HAP-1 (cell line): Measurements from ENCODE around the gene SFMBT1.

Source experiments
- DNase-seq, 2 experiments: peaks; one replicate each; pipeline ENCODE4 v3.0.0-alpha.2; 2016 to 2020; ENCODE audit warnings: low spot score in 2 of 2
- H3K27me3 ChIP-seq: fragments of 250-450 bp; sonication (Bioruptor Pico); 2 replicates; pipeline ENCODE4 v1.5.1; 2020; ENCODE audit warnings: low read depth, mild to moderate bottlenecking, moderate library complexity
- H3K36me3 ChIP-seq: fragments of 250-450 bp; sonication (Bioruptor Pico); replicated peaks from 2 replicates; pipeline ENCODE4 v1.5.1; 2020; ENCODE audit warnings: mild to moderate bottlenecking
- H3K4me1 ChIP-seq: fragments of 250-450 bp; sonication (Bioruptor Pico); 2 replicates; pipeline ENCODE4 v1.5.1; 2020; ENCODE audit warnings: mild to moderate bottlenecking
- H3K4me3 ChIP-seq: fragments of 250-450 bp; sonication (Bioruptor Pico); 2 replicates; pipeline ENCODE4 v1.5.1; 2020; ENCODE audit warnings: mild to moderate bottlenecking, moderate library complexity
- H3K9me3 ChIP-seq: fragments of 250-450 bp; sonication (Bioruptor Pico); 2 replicates; pipeline ENCODE4 v1.5.1; 2020; ENCODE audit warnings: mild to moderate bottlenecking, moderate library complexity
- in situ Hi-C: fragments of 300-500 bp; cut with MboI; formaldehyde crosslinking; loops from 3 replicates; pipeline ENCODE4 v1.14.3; 2020; ENCODE audit warnings: low sequenced_read_pairs, inconsistent platforms, mixed read lengths

SFMBT1 gene

DNA sequence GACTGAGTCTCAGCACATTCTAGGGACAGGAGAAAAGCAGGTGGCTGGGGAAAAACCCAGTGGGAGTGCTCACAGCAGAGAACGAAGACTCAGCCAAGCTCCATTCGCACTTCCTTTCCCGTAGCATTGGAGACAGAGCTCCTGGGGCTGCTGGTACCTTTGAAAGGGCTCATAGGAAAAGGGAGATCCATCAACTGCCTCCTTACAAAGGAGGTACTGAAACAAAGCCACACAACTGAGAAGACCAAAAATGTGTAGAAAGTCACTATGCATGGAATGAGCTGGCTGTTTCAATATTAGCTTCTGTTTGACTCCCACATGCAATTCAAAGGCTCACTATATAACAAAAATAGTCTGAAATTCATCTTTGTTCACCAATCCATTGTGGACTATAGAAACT is 165.4 kb downstream of the SFMBT1 start:
- in situ Hi-C loops, result no loop called here
- Histone ChIP-seq H3K36me3 (peaks cover 4% of the 10 kb centered on the region; the same call in 1 of the 2 replicates), H3K9me3 (no peaks in the 10 kb centered on the region), H3K27me3 (no peaks in the 10 kb centered on the region), H3K4me1 (peaks cover 8% of the 10 kb centered on the region; the same call in 1 of the 2 replicates), H3K4me3 (no peak overlapping the region)
- DNase-seq, result no peak

DNA sequence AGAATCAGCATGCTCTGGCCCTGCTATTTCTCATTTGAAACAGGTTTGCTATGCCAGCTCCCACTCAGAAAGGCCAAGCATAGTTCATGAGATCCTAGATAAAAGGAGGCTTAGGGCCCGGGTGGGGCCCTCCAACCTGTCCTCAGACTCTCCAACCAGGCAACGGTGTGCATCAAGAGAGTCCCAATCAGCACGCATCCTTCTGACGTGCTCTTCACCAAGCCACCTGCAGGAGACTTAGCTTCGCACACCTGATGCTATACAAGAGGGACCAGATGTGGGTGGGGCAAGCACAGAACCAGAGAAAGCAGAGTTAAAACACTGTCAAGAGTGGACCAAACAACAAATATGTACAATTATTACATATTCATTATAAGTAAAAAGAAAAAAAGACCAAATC is 165.8 kb downstream of the SFMBT1 start:
- no peak overlapping the region for H3K4me3 ChIP-seq
- H3K9me3 ChIP-seq, result no peaks in the 10 kb centered on the region
- peaks cover 8% of the 10 kb centered on the region; the same call in 1 of the 2 replicates for H3K4me1 ChIP-seq
- no peaks in the 10 kb centered on the region; the same call in 1 of the 2 replicates for H3K36me3 ChIP-seq
- no peak for DNase-seq
- no peaks in the 10 kb centered on the region for H3K27me3 ChIP-seq
- in situ Hi-C loops, result no loop called here

GRCh38 chr3:52879581-52879980 is 166.3 kb downstream of the SFMBT1 start:
- no peak for DNase-seq
- in situ Hi-C loops, result no loop called here
- Histone ChIP-seq H3K4me1 (peaks cover 8% of the 10 kb centered on the region; the same call in 1 of the 2 replicates), H3K27me3 (no peaks in the 10 kb centered on the region), H3K4me3 (no peak overlapping the region), H3K9me3 (no peaks in the 10 kb centered on the region), H3K36me3 (no peaks in the 10 kb centered on the region; the same call in 1 of the 2 replicates)

DNA sequence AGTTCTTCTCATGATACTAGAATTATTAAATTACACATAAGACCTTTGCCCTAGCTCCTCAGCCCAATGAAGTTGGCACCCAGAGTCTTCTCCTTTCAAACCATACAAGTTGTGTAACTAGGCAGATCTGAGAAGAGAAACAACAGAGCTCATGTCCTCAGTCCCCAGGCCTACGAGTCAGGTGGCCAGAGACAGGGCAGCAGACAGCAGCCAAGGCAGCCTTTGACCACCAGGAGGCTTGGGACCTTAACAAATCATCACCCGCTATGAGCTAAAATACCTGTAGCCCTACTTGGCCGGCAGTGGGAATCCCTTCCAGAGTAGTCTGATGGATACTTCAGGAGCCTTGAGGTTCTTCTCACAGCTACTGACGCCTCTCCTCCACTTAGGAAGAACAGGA is 166.8 kb downstream of the SFMBT1 start:
- Histone ChIP-seq H3K27me3 (no peaks in the 10 kb centered on the region), H3K4me3 (no peak overlapping the region), H3K36me3 (no peaks in the 10 kb centered on the region; the same call in 1 of the 2 replicates), H3K9me3 (no peaks in the 10 kb centered on the region), H3K4me1 (peaks cover 8% of the 10 kb centered on the region; the same call in 1 of the 2 replicates)
- no peak for DNase-seq
- in situ Hi-C loops, result no loop called here

- Histone ChIP-seq H3K36me3 (no peaks in the 10 kb centered on the region; the same call in 1 of the 2 replicates), H3K4me1 (no peaks in the 10 kb centered on the region; the same call in 1 of the 2 replicates), H3K4me3 (no peak overlapping the region), H3K27me3 (no peaks in the 10 kb centered on the region), H3K9me3 (no peaks in the 10 kb centered on the region)
- in situ Hi-C loops, result no loop called here
- no peak for DNase-seq
Observed at GRCh38 chr3:52877085-52877484, 168.8 kb downstream of the SFMBT1 start.

DNA sequence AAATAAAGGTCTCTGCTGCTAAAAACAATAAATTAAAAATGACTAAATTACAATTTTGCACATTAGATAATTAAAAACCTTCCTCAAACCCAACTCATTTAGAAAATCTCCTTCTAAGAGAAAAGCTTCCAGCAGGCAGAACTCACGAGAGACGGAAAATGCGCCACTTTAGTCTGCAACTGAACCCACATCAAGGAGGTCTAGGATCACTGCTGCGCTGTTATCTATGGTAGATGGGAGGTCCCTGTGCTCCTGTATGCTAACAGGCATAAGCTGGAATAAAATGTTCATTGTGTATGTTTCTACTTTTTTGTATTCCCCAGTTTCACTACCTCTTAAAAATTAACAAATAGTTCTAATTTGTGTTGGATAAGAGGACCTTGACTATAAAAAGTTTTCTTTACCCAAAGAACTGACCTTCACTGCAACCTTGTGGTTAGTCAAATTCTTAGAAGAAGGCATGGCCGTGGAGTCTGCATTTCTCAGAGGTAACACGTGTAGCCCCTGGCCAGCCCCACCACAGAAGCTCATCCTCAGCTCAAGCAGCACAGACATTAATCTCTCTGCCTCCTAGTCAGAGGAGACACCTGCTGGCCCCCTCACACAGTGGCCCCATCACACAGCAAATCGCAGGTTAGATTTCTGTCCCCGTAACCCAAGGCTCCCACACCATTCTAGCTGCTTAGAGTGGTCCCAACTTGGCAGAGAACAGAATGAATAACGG is 170.8 kb downstream of the SFMBT1 start:
- no peaks in the 10 kb centered on the region; the same call in 1 of the 2 replicates for H3K4me1 ChIP-seq
- no peaks in the 10 kb centered on the region for H3K27me3 ChIP-seq
- H3K36me3 ChIP-seq, result no peaks in the 10 kb centered on the region
- no peaks in the 10 kb centered on the region for H3K9me3 ChIP-seq
- in situ Hi-C loops, result no loop called here
- H3K4me3 ChIP-seq, result no peak overlapping the region
- DNase-seq, result no peak

GRCh38 chr3:52874160-52874701 is 171.6 kb downstream of the SFMBT1 start:
- Histone ChIP-seq H3K4me3 (no peak overlapping the region), H3K9me3 (no peaks in the 10 kb centered on the region), H3K36me3 (no peaks in the 10 kb centered on the region), H3K27me3 (no peaks in the 10 kb centered on the region), H3K4me1 (no peaks in the 10 kb centered on the region; the same call in 1 of the 2 replicates)
- DNase-seq, result no peak
- in situ Hi-C loops, result no loop called here

DNA sequence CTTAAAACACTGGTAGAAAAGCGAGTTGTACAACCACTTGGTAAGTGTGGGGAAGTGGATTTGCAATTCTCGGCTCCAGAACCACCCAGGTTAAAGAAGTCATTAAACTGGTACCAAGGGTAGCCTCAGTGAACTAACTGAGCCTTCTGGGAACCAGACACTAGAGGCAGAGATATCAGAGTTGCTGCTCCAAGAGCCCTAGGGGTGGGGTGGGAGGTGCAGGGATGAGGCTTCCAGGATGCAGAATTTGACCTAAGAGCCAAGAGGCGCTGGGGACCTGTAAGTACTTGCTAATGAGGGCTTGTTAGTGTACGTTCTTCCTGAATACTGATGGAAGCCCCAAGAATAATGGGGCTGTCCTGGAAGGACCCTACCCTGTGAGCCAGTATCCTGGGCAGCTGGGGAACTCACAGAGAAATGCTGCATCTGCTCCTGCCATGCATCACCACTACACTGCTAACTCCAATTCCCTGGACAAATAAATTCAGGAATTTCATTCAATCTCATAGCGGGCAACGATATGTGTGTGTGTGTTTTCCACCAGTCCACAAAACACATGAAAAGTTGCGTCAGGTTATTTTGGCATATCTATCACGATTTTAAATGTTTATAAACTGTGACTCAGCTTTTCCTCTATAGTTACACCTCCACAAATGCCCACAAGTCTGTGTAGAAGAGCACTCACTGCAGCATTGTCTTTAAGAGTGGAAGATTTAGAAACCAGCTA is 172.3 kb downstream of the SFMBT1 start:
- DNase-seq, result no peak
- no peaks in the 10 kb centered on the region; the same call in 1 of the 2 replicates for H3K4me1 ChIP-seq
- no peaks in the 10 kb centered on the region for H3K36me3 ChIP-seq
- no peak overlapping the region for H3K4me3 ChIP-seq
- in situ Hi-C loops, result no loop called here
- no peaks in the 10 kb centered on the region for H3K9me3 ChIP-seq
- no peaks in the 10 kb centered on the region for H3K27me3 ChIP-seq

- Histone ChIP-seq H3K4me3 (no peak overlapping the region), H3K36me3 (no peaks in the 10 kb centered on the region), H3K9me3 (no peaks in the 10 kb centered on the region), H3K27me3 (no peaks in the 10 kb centered on the region), H3K4me1 (no peaks in the 10 kb centered on the region; the same call in 1 of the 2 replicates)
- in situ Hi-C loops, result no loop called here
- no peak for DNase-seq
Observed at GRCh38 chr3:52872245-52872644, 173.6 kb downstream of the SFMBT1 start.

DNA sequence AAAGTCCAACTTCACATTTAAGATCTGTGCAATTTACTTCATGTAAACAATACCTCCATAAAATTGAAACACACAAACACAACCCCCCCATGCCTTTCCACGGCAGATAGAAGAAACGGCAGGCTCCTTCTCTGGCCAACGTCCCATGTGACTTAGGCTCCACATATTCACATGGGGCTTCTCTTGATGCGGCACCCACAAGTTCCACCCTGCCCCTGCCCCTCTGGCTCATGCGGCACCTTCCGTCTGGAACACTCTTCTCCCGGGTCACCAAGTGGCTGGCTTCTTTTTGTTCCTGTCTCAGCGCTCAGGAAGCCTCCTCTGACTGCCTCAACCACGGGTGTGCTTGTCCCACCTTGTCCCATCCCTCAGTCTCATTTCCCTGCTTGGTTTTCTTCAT is 174.1 kb downstream of the SFMBT1 start:
- no peak for DNase-seq
- no peaks in the 10 kb centered on the region for H3K9me3 ChIP-seq
- H3K27me3 ChIP-seq, result no peaks in the 10 kb centered on the region
- H3K4me1 ChIP-seq, result no peaks in the 10 kb centered on the region; the same call in 1 of the 2 replicates
- no peaks in the 10 kb centered on the region for H3K36me3 ChIP-seq
- H3K4me3 ChIP-seq, result no peak overlapping the region
- in situ Hi-C loops, result no loop called here

DNA sequence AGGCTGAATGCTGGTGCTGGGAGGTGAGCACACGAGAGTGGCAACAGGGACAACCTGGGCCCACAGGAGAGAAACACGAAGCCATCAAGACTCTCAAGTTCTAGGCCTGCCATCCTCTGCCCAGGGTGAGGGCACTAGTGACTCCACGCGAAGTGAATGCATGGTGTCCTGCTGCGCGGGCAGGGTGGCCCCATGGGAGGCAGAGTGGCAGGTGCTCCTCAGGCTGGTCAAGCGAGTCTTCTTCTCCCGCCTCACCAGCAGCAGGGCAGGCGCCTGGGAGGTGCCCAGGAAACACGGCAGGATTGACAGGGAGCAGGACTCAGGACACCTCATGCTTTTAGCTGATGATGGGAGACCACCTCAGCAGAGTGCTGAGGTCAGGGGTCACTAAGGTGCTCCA is 175.4 kb downstream of the SFMBT1 start:
- in situ Hi-C loops, result no loop called here
- peaks cover under 1% of the 10 kb centered on the region; the same call in 1 of the 2 replicates for H3K9me3 ChIP-seq
- no peak for DNase-seq
- H3K4me3 ChIP-seq, result no peak overlapping the region
- H3K4me1 ChIP-seq, result no peaks in the 10 kb centered on the region; the same call in 1 of the 2 replicates
- no peaks in the 10 kb centered on the region for H3K27me3 ChIP-seq
- no peaks in the 10 kb centered on the region for H3K36me3 ChIP-seq

DNA sequence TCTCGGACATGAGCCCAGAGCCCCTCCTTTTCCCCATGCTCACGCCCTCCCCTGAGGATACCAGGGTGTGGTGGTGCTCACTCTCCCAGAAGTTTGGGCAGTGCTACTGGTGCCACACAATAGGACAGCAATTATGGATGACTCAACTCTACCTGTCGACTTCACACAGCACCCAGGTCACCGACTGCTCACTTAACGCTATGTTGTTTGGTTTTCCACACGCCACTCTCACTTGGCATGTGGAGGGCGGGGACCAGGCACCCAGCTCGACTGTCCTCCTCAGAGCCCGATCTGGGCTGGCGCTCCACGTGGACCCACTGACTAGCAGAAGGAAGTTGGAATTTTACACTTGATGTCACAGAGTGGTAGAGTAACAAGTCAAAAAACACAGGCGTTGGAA is 179.4 kb downstream of the SFMBT1 start:
- DNase-seq, result no peak
- Histone ChIP-seq H3K9me3 (peaks cover 3% of the 10 kb centered on the region; the same call in 1 of the 2 replicates), H3K36me3 (no peaks in the 10 kb centered on the region), H3K4me3 (no peak overlapping the region), H3K27me3 (no peaks in the 10 kb centered on the region), H3K4me1 (no peaks in the 10 kb centered on the region)
- in situ Hi-C loops, result no loop called here

GRCh38 chr3:52865994-52866393 is 179.9 kb downstream of the SFMBT1 start:
- Histone ChIP-seq H3K36me3 (no peaks in the 10 kb centered on the region), H3K4me3 (no peak overlapping the region), H3K4me1 (no peaks in the 10 kb centered on the region), H3K9me3 (peaks cover 3% of the 10 kb centered on the region; the same call in 1 of the 2 replicates), H3K27me3 (no peaks in the 10 kb centered on the region)
- no peak for DNase-seq
- in situ Hi-C loops, result no loop called here

DNA sequence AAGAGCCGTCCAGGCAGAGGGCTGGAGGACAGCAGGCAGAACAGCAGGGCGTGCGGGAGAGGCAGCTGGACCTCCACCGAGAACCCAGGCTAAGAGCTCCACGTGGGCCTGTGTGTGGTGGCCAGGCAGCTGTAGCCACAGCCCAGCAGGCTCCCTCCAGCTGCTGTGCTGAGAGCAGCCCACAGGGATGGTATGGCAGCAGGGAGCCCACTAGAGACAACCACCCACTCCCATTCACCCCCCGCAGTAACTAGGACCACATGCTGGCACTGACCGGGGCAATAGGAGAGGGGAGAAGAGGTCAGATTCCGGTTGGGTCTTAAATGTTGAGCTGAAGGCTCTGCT is 185.5 kb downstream of the SFMBT1 start:
- Histone ChIP-seq H3K4me1 (no peaks in the 10 kb centered on the region), H3K27me3 (no peaks in the 10 kb centered on the region), H3K36me3 (no peaks in the 10 kb centered on the region), H3K9me3 (peaks cover 2% of the 10 kb centered on the region; the same call in 1 of the 2 replicates), H3K4me3 (no peak overlapping the region)
- DNase-seq, result no peak
- in situ Hi-C loops, result no loop called here
